ENCODE results near the gene SLC22A23.
"Not testable (repeated sequence)": the region's sequence is repeated elsewhere in the genome, so short reads cannot be mapped to it uniquely, and the experiment has no call there.

The SLC22A23 gene

DNA sequence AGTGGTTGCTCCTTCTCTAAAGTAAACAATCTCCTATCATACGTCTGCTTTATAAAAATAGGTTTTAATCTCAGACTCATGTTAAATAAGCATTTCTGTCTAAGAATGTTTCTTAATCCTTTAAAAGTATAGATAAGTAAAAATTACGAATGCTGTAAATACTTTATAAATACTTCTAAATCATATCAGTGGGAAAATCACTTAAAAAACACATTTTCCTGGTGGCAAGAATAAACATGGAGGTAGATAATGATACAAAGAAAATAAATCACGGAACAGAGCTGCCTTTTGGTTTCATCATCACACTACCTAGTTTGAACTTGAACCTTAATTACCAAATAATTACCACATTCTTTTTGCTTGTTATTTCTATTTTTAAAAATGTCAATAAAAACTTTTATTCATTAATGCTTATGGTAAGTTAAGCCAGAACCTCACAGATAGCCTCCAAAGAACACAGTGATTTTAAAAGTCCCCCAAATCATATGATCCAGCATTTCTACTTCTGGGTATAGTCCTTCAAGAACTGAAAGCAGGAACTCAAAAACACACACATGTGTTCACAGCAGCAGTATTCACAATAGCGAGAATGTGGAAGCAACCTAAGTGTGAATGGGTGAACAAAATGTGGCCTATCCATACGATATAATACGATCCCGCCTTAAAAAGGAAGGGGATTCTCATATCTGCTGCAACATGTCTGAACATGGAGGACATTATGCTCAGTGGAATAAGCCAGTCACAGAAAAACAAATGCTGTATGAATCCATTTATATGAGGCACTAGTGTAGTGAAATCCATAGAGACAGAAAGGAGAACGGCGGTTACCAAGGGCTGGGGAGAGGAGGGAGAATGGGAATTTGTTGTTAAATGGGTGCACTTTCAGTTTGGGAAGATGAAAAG, 72.4 kb downstream of the SLC22A23 start:
- no peak for DNase-seq

DNA sequence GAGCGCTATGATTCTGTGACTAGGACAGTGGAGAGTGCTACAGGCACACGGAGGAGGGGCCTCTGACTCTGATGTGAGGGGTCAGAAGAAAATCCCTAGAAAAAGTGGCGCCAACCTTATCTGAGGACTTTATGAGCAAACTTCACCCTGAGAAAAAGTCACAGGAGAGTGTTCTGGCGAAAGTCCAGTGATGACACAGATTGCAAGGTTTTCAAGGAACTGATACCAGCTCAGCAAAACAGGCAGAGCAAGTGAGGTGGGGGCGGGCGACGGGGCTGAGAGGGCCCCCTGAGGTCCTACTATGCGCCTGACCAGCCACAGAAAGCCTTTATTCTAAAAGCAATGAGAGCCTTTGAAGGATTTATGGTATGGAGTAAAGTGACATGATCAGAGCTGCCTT, 73.3 kb downstream of the SLC22A23 start:
- DNase-seq, result no peak

DNA sequence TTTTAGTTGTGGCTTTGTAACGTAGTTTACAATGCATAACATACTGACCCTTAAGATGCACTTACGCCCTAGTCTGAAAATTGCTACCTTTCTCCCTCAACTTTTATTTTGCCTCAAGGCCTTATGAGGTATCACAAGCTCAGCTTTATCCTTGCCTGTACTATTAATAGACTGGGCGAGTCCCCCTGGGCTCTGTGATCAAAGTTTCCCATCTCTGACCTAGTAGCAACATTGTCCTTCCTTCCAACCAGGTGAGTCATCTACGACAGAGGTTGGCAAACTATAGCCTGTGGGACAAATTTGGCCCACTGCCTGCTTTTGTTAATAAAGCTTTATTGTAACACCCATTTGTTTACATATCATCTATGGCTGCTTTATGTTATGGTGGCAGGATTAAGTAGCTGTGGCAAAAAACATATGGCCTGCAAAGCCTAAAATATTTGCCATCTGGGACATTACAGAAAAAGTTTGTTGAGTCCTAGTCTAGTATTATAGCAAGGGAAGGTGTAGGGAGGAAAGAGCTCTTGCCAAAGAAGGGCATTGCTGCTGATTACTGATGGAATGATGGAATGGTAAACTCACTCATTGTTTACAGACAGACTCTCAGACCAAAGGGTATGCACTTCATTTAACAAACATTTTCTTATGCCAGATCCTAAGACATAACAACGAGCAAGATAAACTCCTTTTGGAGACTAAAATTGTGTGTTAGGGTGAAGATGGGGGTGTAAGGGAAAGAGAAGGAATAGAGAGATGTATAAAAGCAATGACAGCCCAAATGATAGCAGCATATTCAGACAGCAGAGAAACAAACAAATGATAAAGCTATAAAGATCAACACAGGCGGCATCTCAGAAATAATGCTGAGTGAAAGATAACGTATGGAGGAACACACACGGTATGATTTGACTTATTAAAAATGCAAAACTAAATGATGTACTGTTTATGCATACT, 74.2 kb downstream of the SLC22A23 start:
- no peak for DNase-seq

DNA sequence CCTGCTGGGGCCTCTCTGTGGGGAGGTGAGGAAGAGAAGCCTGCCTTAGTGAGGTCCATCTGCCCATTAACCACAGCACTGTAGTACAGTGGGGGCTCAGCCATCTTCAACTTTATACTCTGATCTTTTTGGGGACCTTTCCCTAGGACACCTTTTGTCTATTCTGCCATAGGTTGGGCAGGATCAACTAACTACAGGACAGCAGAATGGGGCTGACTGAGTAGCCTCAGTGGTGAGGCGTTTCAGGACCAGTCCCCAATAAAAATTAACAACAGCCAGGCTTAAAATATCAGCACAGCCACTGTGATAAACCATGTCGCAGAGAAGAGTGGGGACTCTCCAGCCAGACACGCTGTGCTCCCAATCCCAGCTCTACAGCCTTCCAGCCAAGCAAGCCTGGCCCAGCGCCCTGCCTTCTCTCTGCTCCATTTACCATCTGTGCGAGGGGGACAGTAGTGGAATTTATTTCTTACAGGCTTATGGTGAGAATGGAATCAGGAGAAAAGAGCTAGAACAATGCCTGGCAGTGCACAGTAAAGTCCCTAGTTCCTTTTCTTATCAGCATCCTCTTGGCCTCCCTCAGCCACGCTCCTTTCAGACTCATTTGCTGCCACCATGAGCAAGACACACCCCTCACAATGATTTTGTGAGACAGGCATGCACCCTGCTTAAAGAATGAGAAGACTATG, 75.5 kb downstream of the SLC22A23 start:
- DNase-seq, result no peak

DNA sequence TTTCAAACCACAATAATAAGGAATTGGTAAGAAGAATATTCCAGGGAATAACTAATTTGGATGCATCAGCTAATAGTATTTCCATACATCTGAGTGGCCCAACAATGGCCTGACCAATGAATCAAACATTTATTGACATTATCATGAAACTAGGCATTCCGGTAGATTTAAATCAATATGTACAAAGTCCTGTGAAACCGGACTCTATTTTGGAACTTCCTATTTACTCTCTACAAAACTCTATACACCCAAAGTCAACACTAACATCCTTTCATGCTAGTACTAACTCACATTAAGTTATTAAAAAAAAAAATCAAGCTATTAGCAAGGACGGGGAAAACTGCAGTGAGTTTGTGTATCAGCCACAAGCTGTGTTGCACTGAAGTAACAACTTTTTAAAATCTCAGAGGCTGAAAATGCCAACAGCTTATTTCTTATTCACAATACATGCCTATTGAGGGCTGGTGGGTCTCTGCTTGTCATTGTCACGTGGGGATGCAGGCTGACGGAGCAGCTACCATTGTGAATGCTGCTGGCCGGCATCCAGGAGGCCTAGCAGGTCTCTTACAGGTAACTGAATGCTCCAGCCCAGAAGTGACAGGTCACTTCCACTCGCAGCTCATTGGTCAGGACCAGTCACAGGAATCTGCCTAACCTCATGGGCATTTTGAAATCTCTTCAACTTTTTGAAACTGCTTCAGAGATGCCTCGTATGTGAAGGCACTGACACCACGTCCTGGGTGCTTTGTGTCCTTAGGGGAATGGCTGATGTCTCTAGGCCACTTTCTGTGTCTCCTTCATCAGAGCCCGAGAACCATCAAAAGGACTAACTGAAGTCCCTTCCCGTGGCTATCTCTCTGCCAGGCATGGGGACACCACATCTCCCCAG, 76.3 kb downstream of the SLC22A23 start:
- DNase-seq, result no peak

DNA sequence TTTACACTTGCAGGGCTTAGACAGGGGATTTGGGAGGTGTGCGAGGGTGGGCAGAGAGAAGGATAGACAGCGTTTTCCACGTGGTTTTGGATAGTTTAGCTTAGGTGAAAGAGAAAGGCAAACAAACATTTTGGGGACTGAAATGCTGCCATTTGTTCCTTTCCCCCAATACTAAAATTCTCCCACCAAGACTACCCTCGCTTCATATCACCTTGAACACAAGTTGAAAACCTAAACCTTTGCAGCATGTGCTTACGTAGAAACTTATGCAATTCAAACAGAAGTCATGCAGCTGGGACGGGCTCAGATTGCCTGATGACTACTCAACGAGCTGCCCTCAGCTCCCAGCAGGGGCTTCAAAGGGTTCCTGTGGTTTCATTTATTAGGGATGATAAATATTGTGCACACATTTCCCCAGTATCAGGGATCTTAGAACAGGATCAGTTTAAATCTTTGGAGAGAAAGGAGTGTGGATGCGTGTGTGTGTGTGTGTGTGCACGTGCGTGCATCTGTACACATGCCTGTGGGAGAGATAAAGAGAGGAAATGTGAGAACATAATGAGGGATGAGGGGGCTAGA, 77.3 kb downstream of the SLC22A23 start:
- DNase-seq, result no peak

DNA sequence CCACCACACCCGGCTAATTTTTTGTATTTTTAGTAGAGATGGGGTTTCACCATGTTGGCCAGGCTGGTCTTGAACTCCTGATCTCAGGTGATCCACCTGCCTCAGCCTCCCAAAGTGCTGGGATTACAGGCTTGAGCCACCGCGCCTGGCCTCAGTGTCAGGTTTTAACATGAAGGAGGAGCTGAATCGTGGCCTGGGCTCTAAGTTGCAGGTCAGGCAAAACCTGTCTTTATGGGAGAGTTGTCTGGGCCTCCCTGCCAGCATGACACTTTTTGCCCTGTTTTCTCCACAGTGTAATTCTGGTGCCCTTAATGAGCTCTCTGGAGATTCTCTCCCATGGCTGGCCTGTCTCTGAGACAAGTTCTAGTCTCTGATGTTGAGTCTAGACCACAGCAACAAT, 78.0 kb downstream of the SLC22A23 start:
- not testable (repeated sequence) for DNase-seq

DNA sequence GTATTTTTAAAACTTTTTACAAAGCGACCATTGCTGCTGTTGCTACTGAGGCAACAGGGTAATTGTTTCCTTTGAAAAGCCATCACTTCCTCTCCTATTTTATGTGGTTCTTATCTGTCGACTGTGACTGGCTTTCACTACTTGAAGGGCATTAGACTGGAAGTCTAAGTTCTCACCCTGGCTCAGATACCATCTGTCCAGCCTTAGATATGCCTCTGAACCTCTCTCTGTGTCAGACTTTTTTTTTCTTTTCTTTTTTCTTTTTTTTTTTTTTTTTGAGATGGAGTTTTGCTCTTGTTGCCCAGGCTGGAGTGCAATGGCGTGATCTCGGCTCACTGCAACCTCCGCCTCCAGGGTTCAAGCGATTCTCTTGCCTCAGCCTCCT, 78.5 kb downstream of the SLC22A23 start:
- not testable (repeated sequence) for DNase-seq

DNA sequence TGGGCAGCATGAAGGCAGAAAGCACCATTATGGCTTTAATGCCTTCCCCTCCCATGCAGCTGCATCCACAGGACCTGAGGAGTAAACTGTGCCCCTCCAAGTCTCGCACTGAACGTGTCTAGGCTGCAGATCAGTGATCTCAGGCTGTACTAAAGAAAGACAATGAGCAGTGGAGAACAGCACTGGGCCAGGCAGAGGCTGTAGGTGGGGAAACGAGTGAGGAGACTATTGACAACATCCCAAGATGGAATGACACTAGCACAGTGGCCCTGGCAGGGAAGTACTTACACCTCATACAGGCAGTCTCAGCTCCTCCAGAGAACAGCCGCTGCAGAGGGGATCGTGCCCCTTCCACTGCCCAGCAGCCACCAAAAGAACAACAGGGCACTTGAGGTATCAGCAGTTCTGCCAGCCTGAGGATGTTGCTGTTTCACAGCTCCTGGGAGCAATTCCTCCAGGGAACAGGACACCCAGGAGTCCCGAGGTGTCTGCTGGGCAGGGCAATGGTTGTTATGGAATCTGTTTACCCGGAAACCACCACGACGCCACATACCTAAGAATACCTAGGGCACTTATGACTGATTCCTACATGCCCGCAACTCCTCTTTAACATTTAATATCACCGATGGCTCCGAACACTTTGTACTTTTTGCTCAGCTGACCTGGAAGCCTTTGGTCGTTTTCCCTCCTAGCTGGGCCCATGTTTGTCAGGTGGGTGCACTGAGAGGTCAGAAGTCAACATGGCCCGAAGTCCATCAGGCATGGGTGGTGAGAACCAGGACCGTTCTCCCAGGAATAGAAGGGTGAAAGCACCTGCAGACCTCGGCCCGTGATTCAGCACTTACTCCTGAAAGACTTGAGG, 79.1 kb downstream of the SLC22A23 start:
- DNase-seq, result no peak

DNA sequence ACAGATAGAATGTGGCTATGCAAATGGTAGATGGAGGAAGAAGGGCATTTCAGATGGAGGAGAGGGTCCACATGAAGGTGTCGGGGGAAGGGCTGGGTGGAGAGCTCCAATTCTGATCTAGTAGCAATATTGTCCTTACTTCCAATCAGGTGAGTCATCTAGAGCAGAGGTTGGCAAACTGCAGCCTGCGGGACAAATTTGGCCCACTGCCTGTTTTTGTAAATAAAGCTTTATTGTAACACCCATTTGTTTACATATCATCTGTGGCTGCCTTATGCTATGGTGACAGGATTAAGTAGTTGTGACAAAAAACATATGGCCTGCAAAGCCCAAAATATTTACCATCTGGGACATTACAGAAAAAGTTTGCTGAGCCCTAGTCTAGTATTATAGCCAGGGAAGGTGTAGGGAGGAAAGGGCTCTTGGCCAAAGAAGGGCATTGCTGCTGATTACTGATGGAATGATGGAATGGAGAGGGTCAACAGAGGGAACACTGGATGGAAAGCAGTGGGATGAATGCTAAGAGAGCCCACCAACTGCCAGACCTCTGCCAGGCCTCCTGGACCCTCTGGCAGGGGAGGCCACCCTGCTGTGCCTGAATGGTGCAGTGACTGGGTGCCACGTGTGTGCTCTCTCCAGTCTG, 79.8 kb downstream of the SLC22A23 start:
- no peak for DNase-seq

DNA sequence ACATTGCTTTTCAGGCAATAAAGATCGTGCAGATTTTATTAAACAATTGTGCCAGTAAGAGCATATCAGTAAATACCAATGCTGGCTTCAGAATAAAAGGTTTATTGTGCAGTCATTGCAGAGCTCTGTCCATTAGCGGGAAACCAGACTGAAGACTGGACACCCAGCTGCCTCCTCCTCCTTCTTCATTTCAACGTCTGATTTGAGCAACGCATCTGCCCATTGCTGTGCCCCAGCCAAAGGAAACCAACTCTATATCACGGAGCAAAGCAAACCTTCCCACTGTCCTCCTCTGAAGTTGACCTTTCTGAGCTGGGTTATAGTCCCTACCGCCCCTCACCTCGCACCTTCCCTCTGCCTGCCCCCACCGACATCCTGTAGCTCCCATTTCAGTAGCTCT, 80.8 kb downstream of the SLC22A23 start:
- no peak for DNase-seq

DNA sequence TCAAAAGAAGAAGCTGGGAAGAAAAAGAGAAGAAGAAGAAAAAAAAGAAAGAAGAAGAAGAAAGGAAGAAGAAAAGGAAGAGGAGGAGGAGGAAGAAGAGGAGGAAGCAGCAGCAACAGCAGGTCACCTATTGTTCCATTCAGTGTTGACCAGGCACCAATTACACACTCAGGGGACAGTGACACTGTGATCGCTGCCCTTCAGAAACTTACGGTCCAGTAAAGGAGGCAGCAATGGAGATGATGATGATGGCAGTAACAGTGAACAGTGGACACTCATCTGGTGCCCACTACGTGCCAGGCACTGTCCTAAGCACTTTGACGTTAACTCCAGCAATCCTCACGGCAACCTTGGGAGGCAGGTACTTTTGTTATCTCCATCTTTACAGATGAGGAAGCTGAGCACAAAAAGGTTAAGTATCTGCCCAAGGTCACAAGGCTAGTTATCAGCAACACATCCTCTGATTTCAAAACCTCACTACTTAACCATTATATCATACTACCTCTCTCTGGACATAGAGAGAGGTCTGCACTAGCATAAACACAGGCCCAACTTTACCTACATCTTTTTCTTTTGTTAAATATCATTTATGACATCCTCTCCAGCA, 83.2 kb downstream of the SLC22A23 start:
- no peak for DNase-seq

DNA sequence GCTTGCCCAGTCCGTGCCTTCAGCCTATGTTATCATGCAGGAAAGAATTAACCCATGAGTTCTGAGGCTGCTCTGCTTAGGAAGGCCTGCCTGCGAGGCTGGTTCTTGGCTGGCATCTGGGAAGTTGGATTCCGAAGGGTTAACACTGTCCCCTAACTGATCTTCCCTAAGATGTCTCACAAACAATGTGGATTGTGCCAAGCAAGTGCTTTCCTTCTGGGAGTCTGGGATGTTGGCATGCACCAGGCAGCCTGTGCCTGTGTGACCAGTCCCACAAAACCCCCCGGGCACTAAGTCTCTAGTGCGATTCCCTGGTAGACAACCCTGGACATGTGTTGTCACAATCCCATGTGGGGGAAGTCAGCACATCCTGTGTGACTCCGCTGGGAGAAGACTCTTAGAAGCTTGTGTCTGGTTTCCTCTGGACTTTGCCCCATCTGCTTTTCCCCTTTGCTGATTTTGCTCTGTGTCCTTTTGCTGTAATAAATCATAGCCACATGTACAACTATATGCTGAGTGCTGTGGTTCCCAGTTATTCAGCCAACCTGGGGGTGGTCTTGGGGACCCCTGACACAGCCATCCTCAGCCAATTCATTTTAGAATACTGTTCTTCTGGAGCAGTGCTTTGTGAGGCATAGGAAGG, 83.8 kb downstream of the SLC22A23 start:
- no peak for DNase-seq

DNA sequence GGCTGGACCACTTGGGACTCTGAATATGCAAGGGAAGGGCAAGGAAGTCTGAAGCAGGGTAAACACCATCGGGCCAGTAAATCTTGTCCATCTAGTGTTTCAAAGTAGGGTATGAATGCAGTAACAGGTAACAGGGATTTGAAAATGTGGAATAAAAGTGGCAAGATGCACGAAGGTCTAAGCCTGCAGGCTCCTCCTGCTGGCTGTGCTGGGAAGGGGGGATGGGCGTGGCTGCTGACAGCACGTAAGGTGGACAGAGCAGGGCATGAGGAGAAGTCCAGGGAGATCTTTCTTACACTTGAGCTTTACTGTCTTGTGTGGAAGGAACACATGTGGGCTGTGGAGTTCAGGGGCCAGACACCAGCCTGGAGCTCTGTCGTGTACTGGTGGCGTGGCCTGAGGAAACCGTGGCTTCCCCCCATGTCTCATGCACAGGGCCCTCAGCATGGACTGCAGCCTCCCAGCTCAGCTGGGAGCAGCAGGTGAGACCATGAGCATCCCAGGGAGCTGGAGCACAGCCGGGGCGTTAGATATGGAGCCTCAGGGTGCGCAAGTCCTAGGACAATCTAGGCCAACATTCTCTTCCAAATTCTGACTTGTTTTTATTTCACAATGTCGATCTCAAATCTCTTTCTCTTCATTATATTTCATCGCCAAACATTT, 84.5 kb downstream of the SLC22A23 start:
- no peak for DNase-seq

DNA sequence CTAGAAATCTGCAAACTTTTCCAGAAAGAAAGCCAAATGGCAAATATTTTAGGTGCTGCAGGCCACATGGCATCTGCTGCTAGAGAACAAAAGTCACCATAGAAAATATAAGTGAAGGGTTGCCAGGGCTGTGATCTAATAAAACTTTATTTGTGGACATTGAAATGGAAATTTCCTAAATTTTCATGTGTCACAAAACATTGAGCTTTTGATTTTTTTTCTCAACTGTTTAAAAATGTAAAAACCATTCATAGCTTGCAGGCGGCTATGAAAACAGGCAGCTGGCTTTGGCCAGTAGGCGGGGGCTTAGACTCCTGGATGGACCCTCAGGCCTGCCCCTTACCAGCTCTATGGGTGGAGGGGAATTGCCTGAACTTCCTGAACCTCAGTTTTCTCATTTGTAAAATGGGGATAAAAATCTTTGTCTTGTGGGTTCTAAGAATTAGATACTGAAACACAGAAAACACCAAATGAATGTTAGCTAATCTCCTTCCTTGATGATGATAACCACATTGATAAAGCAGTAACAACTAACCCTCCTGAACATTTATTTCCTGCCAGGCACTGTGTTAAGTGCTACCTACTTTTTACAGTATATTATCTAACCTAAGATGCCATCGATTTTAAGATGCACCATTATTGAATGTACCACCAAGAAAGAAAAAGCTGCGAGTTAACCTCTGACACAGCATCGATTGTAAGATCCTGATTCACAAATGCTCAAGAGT, 85.5 kb downstream of the SLC22A23 start:
- no peak for DNase-seq

DNA sequence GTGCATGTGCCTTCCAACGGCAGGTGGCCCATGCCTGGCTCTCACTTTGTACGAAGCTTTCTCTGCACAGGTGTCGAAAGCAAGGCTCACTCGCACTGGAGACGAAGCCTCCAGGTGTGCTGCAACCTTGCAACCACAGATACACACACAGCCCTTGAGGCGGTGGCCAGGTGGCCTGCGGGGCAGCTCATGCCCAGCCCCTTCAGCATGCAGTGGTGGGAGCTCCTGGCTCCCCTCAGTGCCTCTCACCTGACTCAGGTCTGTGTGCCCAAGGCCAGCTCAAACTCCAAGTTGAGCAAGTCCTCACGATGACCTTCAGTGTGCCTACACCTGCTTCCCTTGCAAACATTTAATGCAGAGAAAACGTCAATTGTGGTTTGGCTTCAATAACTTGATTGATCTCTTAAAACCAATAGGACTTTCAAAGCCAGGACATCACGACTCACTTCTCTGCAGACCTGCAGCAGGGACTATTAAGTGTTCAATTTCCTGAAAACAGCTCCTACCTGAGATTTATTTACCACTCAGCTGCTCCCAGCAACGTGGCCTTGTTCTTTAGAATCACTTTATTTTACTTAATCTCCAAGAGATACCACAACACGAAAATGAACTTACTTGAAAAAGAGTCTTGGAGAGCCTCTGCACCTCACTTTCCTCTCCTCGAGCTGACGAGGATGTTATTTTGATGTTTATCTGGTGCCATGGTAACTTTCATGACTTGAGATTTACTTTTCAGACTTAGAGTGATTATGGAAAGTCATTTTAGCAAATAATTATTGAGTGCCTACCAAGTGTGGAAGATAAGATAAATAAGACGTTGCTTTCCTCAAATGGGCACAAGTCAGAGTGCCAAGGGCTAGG, 86.3 kb downstream of the SLC22A23 start:
- no peak for DNase-seq

DNA sequence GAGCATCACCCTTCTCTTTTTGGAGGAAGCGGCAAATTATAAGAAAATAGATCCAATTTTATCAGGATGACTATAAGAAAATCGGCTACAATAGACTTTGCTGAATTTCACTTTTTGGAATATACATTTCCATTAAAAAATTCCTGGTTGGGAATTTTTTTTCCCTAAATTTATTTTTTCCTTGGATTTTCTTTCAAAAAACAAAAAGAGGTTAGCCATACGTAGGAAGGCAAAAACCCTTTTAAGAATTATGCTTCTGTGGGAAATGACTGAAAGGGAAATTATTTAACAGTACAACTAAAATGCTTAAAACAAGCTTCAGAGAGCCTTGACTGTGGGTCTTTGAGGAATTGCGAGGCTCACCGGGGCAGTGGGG, 86.9 kb downstream of the SLC22A23 start:
- no peak for DNase-seq

Measured in amniotic stem cell (primary cell).